ENCODE data around the gene PEX7. TPM values are rescaled to one million over a fixed set of nuclear protein-coding genes. Genes with fewer than 3 reads are reported as not detected.
"Not testable (repeated sequence)": the region's sequence is repeated elsewhere in the genome, so short reads cannot be mapped to it uniquely, and the experiment has no call there.

The PEX7 gene
- total RNA-seq, 1 experiment from 2014 or later = 8.1 TPM

DNA sequence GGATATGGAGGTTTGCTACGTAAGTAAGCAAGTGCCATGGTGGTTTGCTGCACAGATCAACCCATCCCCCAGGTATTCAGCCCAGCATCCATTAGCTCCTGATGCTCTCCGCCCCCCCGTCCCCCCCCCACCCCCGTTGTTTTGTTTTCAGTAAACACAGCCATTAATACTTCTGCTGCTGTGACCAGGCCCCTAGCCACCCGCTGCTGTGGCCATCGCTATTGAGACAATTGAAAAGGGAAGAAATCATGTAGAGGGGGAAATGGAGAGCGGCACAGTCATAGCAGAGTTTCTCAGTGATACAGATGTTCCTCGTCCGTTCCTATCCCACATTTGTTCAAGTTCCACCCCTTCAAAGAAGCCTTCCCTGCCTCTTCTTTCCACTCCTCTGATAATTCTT is 124.6 kb downstream of the PEX7 start:
- Histone ChIP-seq H3K9ac (ENCODE audit: low read length) (no peak overlapping the region), H3K9me3 (ENCODE audit: control insufficient read depth in 1 of 2, insufficient read depth in 1 of 2, low read depth in 1 of 2, low read length in 2 of 2) (no peaks in the 10 kb centered on the region), H3K9me2 (ENCODE audit: insufficient read depth) (no peaks in the 10 kb centered on the region), H3K4me2 (ENCODE audit: low read length) (no peak overlapping the region), H4K20me1 (ENCODE audit: insufficient read depth) (no peaks in the 10 kb centered on the region), H3K4me1 (ENCODE audit: control insufficient read depth in 1 of 2, insufficient read depth in 2 of 2, low read length in 2 of 2) (no peaks in the 10 kb centered on the region), H3K79me2 (ENCODE audit: insufficient read depth, low read length) (no peaks in the 10 kb centered on the region), H3K36me3 (ENCODE audit: control insufficient read depth in 1 of 2, insufficient read depth in 2 of 2, low read length in 2 of 2) (no peaks in the 10 kb centered on the region), H3K27ac (ENCODE audit: low read depth, low read length) (no peak overlapping the region), H3K27me3 (ENCODE audit: insufficient read depth, low read length) (no peaks in the 10 kb centered on the region), H3K4me3 (replicated peaks in 1 of 2; ENCODE audit: low read depth in 1 of 2, low read length in 2 of 2) (no peak overlapping the region), H2AFZ (ENCODE audit: low read depth, low read length, poor library complexity, severe bottlenecking) (no peak overlapping the region)
- ATAC-seq = no peak
- ChIA-PET CTCF (no interaction called here), POLR2A (no interaction called here), RAD21 (ENCODE audit: low non-redundant PET in 1 of 2, low total read pairs in 2 of 2, uncharacterized antibody in 2 of 2, unreplicated experiment in 2 of 2) (no interaction called here)
- no peak for DNase-seq (ENCODE audit: low read depth, low spot score)
- intact Hi-C loops (cut with micrococcal nuclease) = no loop called here
- TF ChIP-seq SRF (IDR thresholded peaks at IDR 0.05; ENCODE audit: low read depth) (no peak), TCF7L2 (IDR thresholded peaks at IDR 0.05; ENCODE audit: borderline replicate concordance, extremely low read depth, insufficient read depth, insufficient read length) (no peak), YY1 (IDR thresholded peaks at IDR 0.05; ENCODE audit: extremely low read depth, insufficient replicate concordance, low read depth, low read length) (no peak), CEBPB (IDR thresholded peaks at IDR 0.05; ENCODE audit: low read depth) (no peak), RAD21 (IDR thresholded peaks at IDR 0.05; ENCODE audit: low read depth) (no peak), EZH2phosphoT487 (IDR thresholded peaks at IDR 0.05; ENCODE audit: borderline replicate concordance) (no peak), CBX3 (IDR thresholded peaks at IDR 0.05; ENCODE audit: low read depth) (no peak), EGR1 (IDR thresholded peaks at IDR 0.05; ENCODE audit: low read depth) (no peak)
- TF ChIP-seq, protein P1, sequence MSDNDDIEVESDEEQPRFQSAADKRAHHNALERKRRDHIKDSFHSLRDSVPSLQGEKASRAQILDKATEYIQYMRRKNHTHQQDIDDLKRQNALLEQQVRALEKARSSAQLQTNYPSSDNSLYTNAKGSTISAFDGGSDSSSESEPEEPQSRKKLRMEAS (IDR thresholded peaks at IDR 0.05) = no peak
- no TSS peak for BruUV-seq (replicated peaks)

DNA sequence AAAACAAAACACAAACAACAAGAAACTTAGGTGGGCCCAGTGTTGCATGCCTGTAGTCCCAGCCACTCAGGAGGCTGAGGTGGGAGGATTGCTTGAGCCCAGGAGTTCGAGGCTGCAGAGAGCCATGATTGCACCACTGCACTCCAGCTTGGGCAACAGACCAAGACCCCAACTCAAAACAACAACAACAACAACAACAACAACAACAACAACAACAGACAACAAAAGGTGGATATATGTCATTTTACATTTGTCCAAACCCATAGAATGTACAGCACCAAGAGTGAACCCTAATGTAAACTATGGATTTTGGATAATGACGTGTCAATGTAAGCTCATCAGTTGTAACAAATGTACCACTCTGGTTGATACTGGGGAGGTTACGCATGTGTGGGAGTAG is 127.6 kb downstream of the PEX7 start:
- H3K4me3 ChIP-seq (replicated peaks in 1 of 2; ENCODE audit: low read depth in 1 of 2, low read length in 2 of 2); H3K36me3 ChIP-seq (ENCODE audit: control insufficient read depth in 1 of 2, insufficient read depth in 2 of 2, low read length in 2 of 2); H3K9ac ChIP-seq (ENCODE audit: low read length); H4K20me1 ChIP-seq (ENCODE audit: insufficient read depth); RAD21 ChIA-PET (ENCODE audit: low non-redundant PET in 1 of 2, low total read pairs in 2 of 2, uncharacterized antibody in 2 of 2, unreplicated experiment in 2 of 2); H3K27me3 ChIP-seq (ENCODE audit: insufficient read depth, low read length); H3K9me2 ChIP-seq (ENCODE audit: insufficient read depth); H3K27ac ChIP-seq (ENCODE audit: low read depth, low read length); H3K4me1 ChIP-seq (ENCODE audit: control insufficient read depth in 1 of 2, insufficient read depth in 2 of 2, low read length in 2 of 2); CTCF ChIA-PET; H3K79me2 ChIP-seq (ENCODE audit: insufficient read depth, low read length); BruUV-seq (replicated peaks); ATAC-seq; H3K4me2 ChIP-seq (ENCODE audit: low read length); intact Hi-C loops (cut with micrococcal nuclease); POLR2A ChIA-PET; DNase-seq (ENCODE audit: low read depth, low spot score); H2AFZ ChIP-seq (ENCODE audit: low read depth, low read length, poor library complexity, severe bottlenecking); H3K9me3 ChIP-seq (ENCODE audit: control insufficient read depth in 1 of 2, insufficient read depth in 1 of 2, low read depth in 1 of 2, low read length in 2 of 2): not testable (repeated sequence)

All from HCT116 (cell line).